SK-MEL-5 (cell line): Measurements from ENCODE around the gene CSTF3. TPM values are rescaled to one million over a fixed set of nuclear protein-coding genes. Genes with fewer than 3 reads are reported as not detected.
"Not testable (repeated sequence)": the region's sequence is repeated elsewhere in the genome, so short reads cannot be mapped to it uniquely, and the experiment has no call there.

Source experiments
- DNase-seq: peaks from one replicate; pipeline ENCODE4 v3.0.0-alpha.2; 2016; ENCODE audit warnings: low read depth, low spot score
- in situ Hi-C: cut with HindIII; loops from 2 replicates; pipeline ENCODE4 v1.10.0; 2016; ENCODE audit warnings: low sequenced_read_pairs, high pct_unique_total_duplicates, low pct_unique_long_range_greater_than_20kb
- total RNA-seq: library from RNA; depleted of rRNA; stranded (reverse); fragments of >200 nt; shearing (Covaris generic); gene quantifications from 2 replicates; pipeline ENCODE4 v1.2.3, GENCODE V29; 2014

The CSTF3 gene
- total RNA-seq, 1 experiment from 2014 or later: 18.8 TPM

DNA sequence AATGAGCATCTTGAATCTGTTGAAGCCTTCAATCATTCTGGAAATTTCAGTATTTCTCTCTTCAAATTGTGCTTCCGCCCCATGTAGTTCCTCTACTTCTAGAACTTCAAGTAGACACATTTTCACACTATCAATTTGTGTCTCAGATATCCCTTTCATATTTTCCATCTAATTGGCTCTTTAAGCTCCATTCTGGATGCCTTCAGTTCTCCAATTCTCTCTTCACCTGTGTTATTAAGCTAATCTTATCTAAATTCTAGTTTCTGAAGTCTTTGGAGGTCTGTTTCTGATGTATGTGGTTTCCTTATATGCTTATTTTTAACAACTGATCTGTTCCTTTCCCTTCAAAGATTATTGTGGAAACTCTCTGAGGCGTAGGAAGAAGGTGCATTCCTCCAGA, 36.3 kb downstream of the CSTF3 start:
- in situ Hi-C loops: no loop called here
- no peak for DNase-seq

DNA sequence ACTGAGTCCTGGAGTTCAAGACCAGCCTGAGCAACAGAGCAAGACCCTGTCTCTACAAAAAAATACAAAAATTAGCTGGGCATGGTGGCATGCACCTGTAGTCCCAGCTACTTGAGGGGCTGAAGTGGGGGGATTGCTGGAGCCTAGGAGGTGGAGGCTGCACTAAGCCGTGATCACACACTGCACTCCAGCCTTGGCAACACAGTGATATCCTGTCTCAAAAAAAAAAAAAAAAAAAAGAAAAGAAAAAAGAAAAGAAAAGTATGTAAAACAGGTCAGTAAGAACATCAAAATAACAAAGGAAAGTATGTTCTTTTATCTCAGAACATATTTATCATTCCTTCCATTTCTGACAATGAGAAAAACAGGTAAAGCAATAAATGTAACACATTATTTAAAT, 38.6 kb downstream of the CSTF3 start:
- DNase-seq, in situ Hi-C loops: not testable (repeated sequence)

DNA sequence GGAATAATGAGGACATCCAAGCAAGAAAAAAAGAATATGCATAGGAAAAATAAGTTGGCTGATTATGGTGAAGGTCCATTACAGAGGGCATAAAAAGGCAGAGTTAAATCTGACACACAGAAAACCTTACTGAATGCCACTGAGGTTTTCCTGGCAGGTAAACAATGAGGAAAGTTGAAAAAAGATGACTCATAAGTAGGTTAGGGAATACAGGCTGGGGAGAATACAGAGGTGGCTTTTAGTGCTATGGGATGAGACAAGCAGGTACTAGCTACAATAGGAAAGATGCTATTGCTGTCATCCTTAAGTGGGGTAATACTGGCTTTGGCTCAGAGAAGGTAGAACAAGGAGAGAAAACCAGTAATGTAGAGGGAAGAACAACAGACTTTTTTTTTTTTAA, 44.7 kb downstream of the CSTF3 start:
- in situ Hi-C loops: no loop called here
- no peak for DNase-seq

DNA sequence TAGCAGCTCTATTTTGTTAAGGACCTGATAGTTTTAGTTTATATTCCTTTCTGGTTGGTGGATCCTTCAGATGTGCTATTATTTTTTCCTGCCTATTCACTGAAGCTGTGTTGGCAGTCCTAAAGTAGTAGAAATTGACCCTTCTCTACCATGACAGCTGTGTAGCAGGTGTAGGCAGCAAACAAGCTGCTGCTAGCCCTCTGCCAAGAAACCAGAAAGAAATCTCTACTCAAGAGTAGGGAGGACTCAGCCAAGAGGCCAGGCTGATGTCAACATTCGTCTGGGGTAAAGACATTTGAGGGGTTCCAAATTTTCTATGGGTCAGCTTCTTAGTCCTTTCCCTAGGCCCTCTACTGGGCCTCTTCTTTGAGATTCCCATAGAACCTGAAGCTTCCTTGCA, 51.2 kb downstream of the CSTF3 start:
- in situ Hi-C loops: no loop called here

DNA sequence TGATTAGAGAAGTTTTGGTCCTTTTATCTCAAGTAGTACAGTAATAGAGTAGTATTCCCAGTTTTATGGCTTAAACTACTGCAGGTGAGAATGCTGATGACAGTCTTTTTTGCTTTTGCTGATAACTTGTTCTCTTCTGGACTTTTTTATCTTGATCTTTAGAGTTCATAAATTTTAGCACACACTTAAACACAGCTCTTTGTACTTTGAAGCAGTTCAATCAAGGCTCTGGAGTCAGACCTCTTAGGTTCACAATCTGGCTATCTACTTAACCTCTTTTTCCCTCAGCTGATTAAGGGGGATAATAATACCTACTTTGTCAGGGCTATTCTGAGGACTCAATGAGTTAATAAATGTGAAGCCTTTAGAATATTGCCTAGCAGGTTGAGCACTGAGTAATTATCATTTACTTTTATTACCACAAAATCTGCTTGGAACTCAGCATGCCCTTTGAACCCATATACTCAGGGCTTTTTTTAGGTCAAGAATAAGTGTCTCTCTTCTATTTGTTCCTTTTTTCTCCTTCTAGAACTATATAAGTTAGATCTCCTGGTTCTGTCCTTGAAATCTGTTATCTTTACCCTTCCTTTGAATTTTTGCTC, 51.9 kb downstream of the CSTF3 start:
- DNase-seq: no peak
- in situ Hi-C loops: no loop called here

More for the DNA sequence above, 51.2 kb downstream of the CSTF3 start:
- no peak for DNase-seq

DNA sequence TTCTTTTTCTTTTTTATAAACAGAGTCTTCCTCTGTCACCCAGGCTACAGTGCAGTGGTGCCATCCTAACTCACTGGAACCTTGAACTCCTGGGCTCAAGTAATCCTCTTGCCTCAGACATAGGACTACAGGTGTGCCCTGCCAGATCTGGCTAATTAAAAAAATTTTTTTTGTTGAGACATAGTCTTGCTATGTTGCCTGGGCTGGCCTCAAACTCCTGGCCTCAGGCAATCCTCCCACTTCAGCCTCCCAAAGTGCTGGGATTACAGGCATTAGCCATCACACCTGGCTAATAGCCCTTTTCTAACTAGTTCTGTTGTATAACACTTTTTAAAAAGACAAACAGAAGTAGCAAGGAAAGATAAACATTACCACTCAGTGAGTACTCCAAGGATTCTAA, 57.4 kb downstream of the CSTF3 start:
- no peak for DNase-seq
- in situ Hi-C loops: no loop called here

DNA sequence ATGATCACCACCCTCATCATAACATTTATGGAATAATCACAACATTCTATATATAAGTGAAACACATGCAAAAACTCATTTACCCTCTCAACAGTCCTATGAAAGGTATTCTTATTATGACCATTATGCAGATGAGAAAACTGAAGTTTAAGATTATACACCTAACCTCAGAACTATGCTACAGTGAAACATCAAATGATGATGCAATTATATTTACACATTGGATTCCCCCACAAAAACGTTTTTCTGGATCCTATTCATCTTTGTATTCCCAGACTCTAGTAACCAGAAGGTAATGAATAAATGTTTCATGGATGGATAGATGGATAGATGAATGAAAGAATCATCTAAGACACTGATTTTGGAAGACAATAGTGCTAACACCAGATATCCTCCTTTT, 67.1 kb downstream of the CSTF3 start:
- in situ Hi-C loops: no loop called here
- DNase-seq: no peak

DNA sequence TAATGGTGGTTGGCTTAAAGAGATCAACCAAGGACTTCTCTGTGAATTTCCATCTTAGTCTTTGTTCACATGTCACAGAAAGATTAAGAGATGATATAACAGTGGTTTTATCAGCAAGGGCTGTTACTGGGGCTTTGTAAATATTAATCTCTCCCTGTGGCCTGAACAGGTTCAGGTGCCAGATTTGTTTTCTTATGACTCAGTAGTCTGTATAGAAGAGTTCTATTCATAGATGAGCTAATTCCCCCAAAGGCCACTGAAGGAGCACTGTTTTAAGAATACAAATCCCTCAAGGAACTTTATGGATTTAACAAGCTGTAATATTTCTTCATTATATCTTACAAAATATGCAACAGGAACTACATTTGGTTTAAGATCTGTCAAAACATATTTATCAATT, 71.5 kb downstream of the CSTF3 start:
- no peak for DNase-seq
- in situ Hi-C loops: no loop called here

DNA sequence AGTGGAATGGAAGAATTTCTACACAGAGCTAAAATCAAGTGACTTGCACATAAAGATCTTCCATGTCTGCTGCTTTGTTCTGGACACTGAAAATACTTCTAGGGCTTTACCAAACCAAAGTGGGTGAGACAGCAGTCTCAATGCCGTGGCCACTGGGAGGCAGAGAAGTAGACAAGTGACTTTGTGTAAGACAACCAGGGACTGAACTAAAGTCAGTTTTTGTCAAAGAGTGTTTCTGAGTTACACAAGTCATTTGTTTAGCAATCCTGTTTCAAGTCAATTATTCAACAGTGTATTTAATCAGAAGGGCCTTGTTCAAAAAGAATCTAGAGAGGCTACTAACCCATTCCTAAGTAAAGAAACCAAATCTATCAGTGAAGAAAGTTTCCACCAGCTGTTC, 75.3 kb downstream of the CSTF3 start:
- in situ Hi-C loops: no loop called here
- DNase-seq: peak; percentile 49

DNA sequence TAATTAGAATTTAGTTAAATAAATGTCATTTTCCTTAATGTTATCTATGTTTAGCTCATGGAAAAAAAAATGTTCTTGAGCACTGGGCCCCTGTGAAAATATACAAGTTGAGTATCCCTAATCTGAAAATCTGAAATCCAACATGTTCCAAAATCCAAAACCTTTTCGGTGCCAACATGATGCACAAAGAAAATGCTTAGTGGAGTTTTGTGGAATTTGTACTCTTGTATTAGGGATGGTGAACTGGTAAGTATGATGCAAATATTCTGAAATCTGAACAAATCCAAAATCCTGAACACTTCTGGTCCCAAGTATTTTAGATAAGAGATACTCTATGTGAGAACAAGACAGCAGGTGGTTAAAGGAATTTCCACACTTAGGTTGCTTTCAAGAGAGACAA, 77.4 kb downstream of the CSTF3 start:
- no peak for DNase-seq
- in situ Hi-C loops: no loop called here

DNA sequence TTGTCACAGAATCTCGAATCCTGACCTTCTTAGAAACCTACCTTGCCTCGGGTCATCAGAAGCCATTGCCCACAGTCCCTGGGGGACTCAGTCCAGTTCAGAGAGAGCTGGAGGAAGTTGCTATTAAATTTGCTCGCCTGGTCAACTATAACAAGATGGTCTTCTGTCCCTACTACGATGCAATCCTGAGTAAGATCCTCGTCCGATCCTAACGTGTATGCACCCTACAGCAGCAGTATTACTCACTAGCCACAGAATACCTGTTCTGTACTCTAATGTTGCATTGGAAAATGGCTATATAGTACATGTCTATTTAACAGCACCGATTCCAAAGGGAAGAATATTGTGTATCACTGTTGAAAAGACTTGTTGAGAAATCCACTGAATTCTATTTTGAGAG, 88.8 kb downstream of the CSTF3 start:
- DNase-seq: no peak
- in situ Hi-C loops: no loop called here

DNA sequence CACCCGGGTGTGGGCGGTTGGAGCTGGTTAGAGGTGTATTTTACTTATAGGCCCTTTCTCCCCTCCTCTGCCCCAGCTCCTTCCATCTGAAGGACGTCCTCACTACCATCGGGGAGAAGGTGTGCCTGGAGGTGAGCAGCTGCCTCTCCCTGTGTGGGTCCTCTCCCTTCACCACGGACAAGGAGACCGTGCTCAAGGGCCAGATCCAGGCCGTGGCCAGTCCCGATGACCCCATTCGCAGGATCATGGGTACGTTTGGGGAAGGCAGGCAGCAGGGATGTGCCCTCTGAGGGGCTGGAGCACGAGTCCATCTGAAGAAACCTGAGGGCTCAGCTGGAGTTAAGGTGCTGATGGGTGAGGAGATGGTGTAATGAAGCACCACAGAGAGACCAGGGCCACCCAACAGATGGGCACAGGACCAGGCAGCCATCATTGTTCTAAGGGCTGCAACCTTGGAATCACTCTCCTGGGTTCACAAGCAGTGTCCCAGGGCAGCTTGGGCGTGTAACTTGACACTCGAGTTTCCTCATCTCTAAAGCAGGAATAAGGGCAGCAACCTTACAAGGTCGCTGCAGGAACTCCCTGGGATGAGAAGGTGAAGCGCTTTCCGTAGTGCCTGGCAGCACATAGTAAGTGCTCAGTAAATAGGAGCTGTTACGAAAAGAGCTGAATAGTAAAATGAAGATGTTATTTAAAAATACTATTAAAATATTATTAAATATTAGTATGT, 92.5 kb downstream of the CSTF3 start:
- in situ Hi-C loops: no loop called here
- DNase-seq: no peak

DNA sequence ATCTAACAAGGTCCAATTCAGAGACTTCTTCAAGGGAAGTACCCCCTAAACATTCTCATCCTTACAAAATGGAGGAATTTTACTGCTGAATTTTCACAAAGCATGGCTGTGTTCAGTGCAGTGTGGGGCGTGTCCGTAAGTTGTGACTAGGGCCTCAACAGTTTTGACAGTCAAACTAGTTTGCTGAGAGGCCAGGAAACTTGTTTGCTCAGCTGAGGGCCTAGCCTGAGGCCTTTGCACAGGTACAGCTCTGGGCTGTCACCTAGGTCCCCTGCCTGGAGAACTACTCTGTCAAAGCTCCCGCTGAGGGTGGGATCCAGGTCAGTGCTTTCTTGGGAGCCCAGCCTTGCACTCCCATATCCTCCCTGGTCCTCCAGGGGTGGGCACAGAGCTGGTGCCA, 94.0 kb downstream of the CSTF3 start:
- in situ Hi-C loops: no loop called here
- DNase-seq: no peak

DNA sequence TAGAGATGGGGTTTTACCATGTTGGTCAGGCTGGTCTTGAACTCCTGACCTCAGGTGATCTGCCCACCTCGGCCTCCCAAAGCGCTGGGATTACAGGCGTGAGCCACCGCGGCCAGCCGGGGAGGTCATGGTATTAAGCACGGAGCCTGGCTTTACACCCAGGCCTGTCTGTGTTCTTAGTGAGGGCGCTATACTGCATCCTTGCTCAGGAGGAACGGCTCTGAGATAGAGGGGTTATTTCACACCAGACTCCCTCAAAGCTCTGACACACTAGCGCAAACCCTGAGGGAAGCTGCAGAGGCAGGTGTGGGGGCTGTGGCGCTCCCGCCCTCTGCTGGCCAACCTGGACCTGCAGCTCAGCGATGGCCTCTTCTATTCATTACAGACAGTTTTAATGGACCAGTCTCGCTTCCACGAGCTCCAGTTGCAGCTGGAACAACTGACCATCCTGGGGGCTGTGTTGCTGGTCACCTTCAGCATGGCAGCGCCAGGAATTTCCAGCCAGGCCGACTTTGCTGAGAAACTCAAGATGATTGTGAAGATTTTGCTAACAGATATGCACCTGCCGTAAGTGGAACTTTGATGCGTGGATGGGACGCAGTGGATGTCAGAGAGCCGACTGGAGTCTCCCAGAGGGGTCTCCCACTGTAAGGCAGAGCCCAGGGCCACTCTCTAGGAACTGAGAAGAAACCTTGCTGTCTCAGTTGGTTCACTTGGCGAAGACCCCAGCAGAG, 95.7 kb downstream of the CSTF3 start:
- in situ Hi-C loops: no loop called here
- DNase-seq: peak; percentile 67

DNA sequence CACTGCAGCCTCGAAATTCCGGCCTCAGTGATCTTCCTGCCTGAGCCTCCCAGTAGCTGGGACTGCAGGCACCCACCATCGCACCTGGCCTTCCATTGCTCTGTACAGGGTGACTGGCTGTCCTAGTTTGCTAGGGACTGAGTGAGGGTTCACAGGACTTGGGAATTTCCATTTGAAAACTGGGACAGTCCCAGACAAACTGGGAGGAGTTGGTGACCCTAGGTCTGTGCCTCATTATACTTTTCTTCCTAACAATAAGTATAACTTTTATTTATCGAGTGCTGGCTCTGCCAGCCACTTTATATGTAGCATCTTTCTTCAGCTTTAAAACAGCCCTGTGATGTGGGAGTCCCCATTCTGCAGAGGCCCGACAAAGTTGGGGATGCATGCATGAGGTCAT, 96.4 kb downstream of the CSTF3 start:
- in situ Hi-C loops: no loop called here
- DNase-seq: no peak

DNA sequence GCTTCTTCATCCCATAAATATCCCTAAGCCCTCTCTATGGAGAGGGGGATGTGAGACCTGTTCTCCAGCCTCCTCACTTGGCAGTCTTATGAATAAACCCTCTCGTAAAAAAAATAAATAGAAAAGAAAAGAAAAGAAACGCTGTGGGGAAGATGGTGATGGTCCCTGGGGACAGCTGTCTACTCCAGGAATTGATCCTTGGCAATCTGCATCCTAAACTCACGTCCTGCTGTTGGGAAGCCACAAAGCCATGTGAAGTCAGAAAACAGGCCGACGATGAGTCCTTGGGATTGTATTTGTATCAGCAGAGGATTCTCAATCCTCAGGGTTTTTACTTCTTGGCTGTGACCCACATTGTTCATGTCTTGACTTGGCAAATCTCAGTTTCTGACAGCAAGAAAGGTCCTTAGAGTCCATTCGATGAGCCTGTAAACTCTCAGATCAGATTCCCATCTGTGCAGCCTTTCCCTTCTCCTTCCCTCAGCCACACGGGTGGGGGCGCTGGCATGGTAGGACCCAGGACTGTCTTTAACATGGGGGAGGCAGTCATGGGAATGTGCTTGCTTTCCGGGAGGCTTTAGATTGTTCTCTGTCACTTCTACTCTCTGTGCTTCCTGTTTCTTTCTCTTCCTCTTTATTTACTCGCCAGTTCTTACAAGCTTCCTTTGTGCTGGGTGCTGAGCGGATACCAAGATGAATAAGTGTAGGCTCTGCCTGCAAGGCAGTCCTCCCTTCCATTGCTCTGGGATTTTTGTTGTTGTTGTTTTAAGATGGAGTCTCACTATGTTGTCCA, 97.1 kb downstream of the CSTF3 start:
- DNase-seq: peak; percentile 43
- in situ Hi-C loops: no loop called here

DNA sequence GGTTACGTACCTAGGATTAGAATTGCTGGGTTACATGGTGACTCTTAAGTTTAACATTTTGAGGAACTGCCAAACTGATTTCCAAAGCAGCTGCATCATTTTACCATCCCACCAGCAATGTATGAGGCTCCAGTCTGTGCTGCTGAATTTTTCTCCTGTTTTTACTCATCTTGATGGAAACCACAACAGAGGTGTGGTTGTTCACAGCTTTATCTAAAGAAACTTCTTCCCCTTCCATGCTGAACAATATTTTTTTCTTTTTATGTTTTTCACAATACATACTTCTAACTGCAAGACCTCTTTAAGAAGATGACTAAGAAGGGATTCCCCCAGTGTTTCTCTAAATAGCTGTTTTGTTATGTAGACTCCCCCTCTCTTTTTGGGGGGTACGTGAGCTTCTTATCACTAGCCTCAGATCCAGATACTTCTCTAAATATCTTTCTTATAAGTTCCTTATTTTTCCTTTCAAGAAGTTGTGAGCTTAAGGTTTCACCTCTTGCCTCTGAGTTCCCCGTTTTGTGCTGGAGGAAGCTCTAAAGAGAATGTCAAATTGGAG, 97.9 kb downstream of the CSTF3 start:
- in situ Hi-C loops: no loop called here
- no peak for DNase-seq

DNA sequence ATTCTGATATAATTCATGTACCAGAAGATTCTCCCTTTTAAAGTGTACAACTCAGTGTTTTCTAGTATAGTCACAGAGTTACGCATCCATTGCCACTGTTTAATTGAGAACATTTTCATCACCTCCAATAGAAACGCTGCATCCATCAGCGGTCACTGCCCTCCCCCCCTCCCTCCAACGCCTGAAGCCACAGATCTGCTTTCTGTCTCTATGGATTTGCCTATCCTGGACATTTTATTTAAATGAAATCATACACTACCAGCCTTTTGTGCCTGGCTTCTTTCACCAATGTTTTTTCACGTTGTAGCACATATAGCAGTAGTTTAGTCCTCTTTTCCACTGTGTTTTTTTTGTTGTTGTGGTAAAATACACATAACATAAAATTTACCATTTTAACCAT, 99.1 kb downstream of the CSTF3 start:
- DNase-seq: no peak
- in situ Hi-C loops: no loop called here
